SK-N-SH (cell line): ENCODE measurements around the gene WT1. TPM values are rescaled to one million over a fixed set of nuclear protein-coding genes. Genes with fewer than 3 reads are reported as not detected.

Source experiments
- CTCF ChIA-PET: fragments of 300-600, 350-600 bp; formaldehyde crosslinking; extraction: SDS; loops from one replicate; lab custom pipeline; 2021; lab: Yijun Ruan, JAX
- POLR2A ChIA-PET: fragments of 350-600 bp; sonication (Branson Sonifier 250); formaldehyde crosslinking; extraction: SDS; loops from one replicate; lab custom pipeline; 2020; ENCODE audit warnings: antibody characterized with exemption, inconsistent platforms; lab: Yijun Ruan, JAX
- DNase-seq: peaks from one replicate; pipeline ENCODE4 v3.0.0; 2012
- H2AFZ ChIP-seq: fragments of 200-600 bp; sonication (generic); 2 replicates; pipeline ENCODE4 v1.8.1; 2016; ENCODE audit warnings: antibody characterized with exemption, mild to moderate bottlenecking, low read depth
- H3F3A ChIP-seq: fragments of 200-600 bp; sonication (generic); replicated peaks from 2 replicates; pipeline ENCODE3; 2016; ENCODE audit warnings: antibody characterized with exemption, mild to moderate bottlenecking; ENCODE audit not compliant: insufficient read depth
- H3K27ac ChIP-seq, 2 experiments: fragments of 200-500 bp in 1 of 2; fragments of 200-600 bp in 1 of 2; sonication (Bioruptor generic) in 1 of 2; sonication (generic), shearing (Covaris generic) in 1 of 2; 2 replicates each; pipeline versions ENCODE4 v1.5.1 to v1.6.1; 2014 to 2016; ENCODE audit warnings: low read depth in 2 of 2, inconsistent platforms in 1 of 2, low read length in 1 of 2, mild to moderate bottlenecking in 1 of 2, mixed read lengths in 1 of 2
- H3K27me3 ChIP-seq: fragments of 200-600 bp; sonication (generic), shearing (Covaris generic); 2 replicates; pipeline ENCODE4 v1.6.1; 2016; ENCODE audit warnings: mixed run types; ENCODE audit not compliant: insufficient read depth
- H3K36me3 ChIP-seq, 2 experiments: fragments of 200-500 bp in 1 of 2; fragments of 200-600 bp in 1 of 2; sonication (Bioruptor generic) in 1 of 2; sonication (generic) in 1 of 2; replicated peaks in 1 of 2; 2 replicates each; pipeline versions ENCODE3 to v1.5.1; 2014 to 2016; ENCODE audit warnings: low read length in 1 of 2, mild to moderate bottlenecking in 1 of 2; ENCODE audit not compliant: insufficient read depth in 2 of 2, control insufficient read depth in 1 of 2
- H3K4me1 ChIP-seq, 2 experiments: fragments of 200-500 bp in 1 of 2; fragments of 200-600 bp in 1 of 2; sonication (Bioruptor generic) in 1 of 2; sonication (generic), shearing (Covaris generic) in 1 of 2; 2 replicates each; pipeline versions ENCODE4 v1.5.1 to v1.6.1; 2014 to 2016; ENCODE audit warnings: low read depth in 1 of 2, low read length in 1 of 2, mixed run types in 1 of 2; ENCODE audit not compliant: insufficient read depth in 2 of 2, control insufficient read depth in 1 of 2
- H3K4me2 ChIP-seq: fragments of 200-600 bp; sonication (generic), shearing (Covaris generic); 2 replicates; pipeline ENCODE4 v1.6.1; 2017; ENCODE audit warnings: mixed run types
- H3K4me3 ChIP-seq, 2 experiments: fragments of 200-500 bp in 1 of 2; fragments of 200-600 bp in 1 of 2; sonication (Bioruptor generic) in 1 of 2; sonication (generic), shearing (Covaris generic) in 1 of 2; 2 replicates each; pipeline versions ENCODE4 v1.5.1 to v1.8.1; 2014 to 2016; ENCODE audit warnings: low read depth in 2 of 2, inconsistent platforms in 1 of 2, low read length in 1 of 2, mild to moderate bottlenecking in 1 of 2, mixed read lengths in 1 of 2, moderate library complexity in 1 of 2
- H3K79me2 ChIP-seq: fragments of 200-600 bp; sonication (generic); 2 replicates; pipeline ENCODE4 v1.8.1; 2017; ENCODE audit warnings: mild to moderate bottlenecking; ENCODE audit not compliant: insufficient read depth
- H3K9ac ChIP-seq: fragments of 200-600 bp; sonication (generic); 2 replicates; pipeline ENCODE4 v1.6.1; 2017; ENCODE audit warnings: mixed run types
- H3K9me2 ChIP-seq: fragments of 200-600 bp; sonication (generic); 2 replicates; pipeline ENCODE4 v1.6.1; 2017; ENCODE audit warnings: mixed run types
- H3K9me3 ChIP-seq: fragments of 200-600 bp; sonication (generic); 2 replicates; pipeline ENCODE4 v1.6.1; 2017; ENCODE audit warnings: mixed run types, mild to moderate bottlenecking, moderate library complexity
- H4K20me1 ChIP-seq: fragments of 200-600 bp; sonication (generic); 2 replicates; pipeline ENCODE4 v1.6.1; 2017; ENCODE audit warnings: mild to moderate bottlenecking, mixed run types; ENCODE audit not compliant: insufficient read depth
- CHD2 ChIP-seq: fragments of 150-350 bp; IDR thresholded peaks from 2 replicates; pipeline ENCODE4 v1.6.1; 2018; ENCODE audit warnings: low read length; ENCODE audit not compliant: partially characterized antibody
- ELF1 ChIP-seq: IDR thresholded peaks from 2 replicates; pipeline ENCODE4 v1.4.0; 2012
- FOSL2 ChIP-seq: IDR thresholded peaks from 2 replicates; pipeline ENCODE4 v1.4.0; 2012; ENCODE audit warnings: low read depth, mild to moderate bottlenecking, moderate library complexity, borderline replicate concordance
- FOXJ3 ChIP-seq: sonication (generic); formaldehyde crosslinking; IDR thresholded peaks from 2 replicates; pipeline ENCODE4 v1.5.1; 2020; ENCODE audit warnings: mild to moderate bottlenecking, missing genetic modification reagents
- GABPA ChIP-seq: IDR thresholded peaks from 2 replicates; pipeline ENCODE4 v1.4.0; 2012; ENCODE audit warnings: low read depth, mild to moderate bottlenecking
- GATA2 ChIP-seq: sonication (generic); formaldehyde crosslinking; IDR thresholded peaks from 2 replicates; pipeline ENCODE4 v1.5.0; 2020; ENCODE audit warnings: mild to moderate bottlenecking, missing genetic modification reagents
- JUND ChIP-seq: IDR thresholded peaks from 2 replicates; pipeline ENCODE4 v1.4.0; 2012
- MAX ChIP-seq: IDR thresholded peaks from 2 replicates; pipeline ENCODE4 v1.4.0; 2012; ENCODE audit warnings: low read depth
- MEF2A ChIP-seq: IDR thresholded peaks from 2 replicates; pipeline ENCODE4 v1.4.0; 2012; ENCODE audit warnings: low read depth, borderline replicate concordance
- MXI1 ChIP-seq: IDR thresholded peaks from 2 replicates; pipeline ENCODE4 v1.6.1; 2012; ENCODE audit warnings: mild to moderate bottlenecking, low read depth, low read length, improper control_type of control experiment
- NFIC ChIP-seq: IDR thresholded peaks from 2 replicates; pipeline ENCODE4 v1.4.0; 2012; ENCODE audit warnings: borderline replicate concordance
- NRF1 ChIP-seq: IDR thresholded peaks from 2 replicates; pipeline ENCODE4 v1.6.1; 2012; ENCODE audit warnings: low read depth, mild to moderate bottlenecking, low read length
- POLR2AphosphoS5 ChIP-seq: IDR thresholded peaks from 2 replicates; pipeline ENCODE4 v1.6.1; 2012; ENCODE audit warnings: low read depth, low read length
- RFX5 ChIP-seq: IDR thresholded peaks from 2 replicates; pipeline ENCODE4 v1.6.1; 2012; ENCODE audit warnings: mild to moderate bottlenecking, improper control_type of control experiment, low read length
- SIN3A ChIP-seq: IDR thresholded peaks from 2 replicates; pipeline ENCODE4 v1.6.1; 2012; ENCODE audit warnings: low read depth, mild to moderate bottlenecking, low read length, moderate library complexity, borderline replicate concordance
- SMC3 ChIP-seq: IDR thresholded peaks from 2 replicates; pipeline ENCODE4 v1.6.1; 2012; ENCODE audit warnings: low read depth, low read length, improper control_type of control experiment
- TEAD4 ChIP-seq: IDR thresholded peaks from 2 replicates; pipeline ENCODE4 v1.4.0; 2012; ENCODE audit warnings: mild to moderate bottlenecking, borderline replicate concordance; ENCODE audit not compliant: insufficient read depth
- WGBS: methylation state at CpG from one replicate; pipeline ENCODE4 v1.1.6; 2017; ENCODE audit warnings: low lambda C conversion rate; 5-methylcytosine and 5-hydroxymethylcytosine counted together
- polyA plus RNA-seq, 3 experiments: library from polyadenylated mRNA; depleted of rRNA; stranded (reverse); fragments of >200 nt; gene quantifications; 2 replicates each; pipeline ENCODE4 v1.2.3, GENCODE V29; 2012
- TF ChIP-seq, protein P1 (sequence below): IDR thresholded peaks from 2 replicates; pipeline ENCODE4; 2012

WT1 gene
- polyA plus RNA-seq, 1 of the 3 experiments (the other 2 are of a cell fraction): 0.49 TPM

- no peak for TF ChIP-seq POLR2AphosphoS5
- no peak for TF ChIP-seq SIN3A
- no peak for TF ChIP-seq JUND
- TF ChIP-seq FOXJ3: no peak
Observed at GRCh38 chr11:32427935-32428664, 7.2 kb downstream of the WT1 start (continued).

- Histone ChIP-seq H3K36me3 (no peaks in the 10 kb centered on the region), H3K9ac (no peak overlapping the region), H3K27me3 (peaks cover 70% of the 10 kb centered on the region), H3K4me1 (peaks cover 0 to 6% of the 10 kb centered on the region in 2 experiments; a peak in 1 of 4 replicates), H3K79me2 (no peaks in the 10 kb centered on the region), H3K9me2 (no peaks in the 10 kb centered on the region), H4K20me1 (no peaks in the 10 kb centered on the region), H3K9me3 (no peaks in the 10 kb centered on the region), H2AFZ (no peak overlapping the region), H3K4me2 (no peak overlapping the region), H3K4me3 (no peak overlapping the region), H3K27ac (no peak overlapping the region), H3F3A (no peaks in the 10 kb centered on the region)
- ChIA-PET POLR2A (no interaction called here), CTCF (no interaction called here)
- 12% methylated on average over 9 of the region's 18 CpGs for WGBS
- no peak for DNase-seq
- no peak for TF ChIP-seq NRF1
- TF ChIP-seq, protein P1, sequence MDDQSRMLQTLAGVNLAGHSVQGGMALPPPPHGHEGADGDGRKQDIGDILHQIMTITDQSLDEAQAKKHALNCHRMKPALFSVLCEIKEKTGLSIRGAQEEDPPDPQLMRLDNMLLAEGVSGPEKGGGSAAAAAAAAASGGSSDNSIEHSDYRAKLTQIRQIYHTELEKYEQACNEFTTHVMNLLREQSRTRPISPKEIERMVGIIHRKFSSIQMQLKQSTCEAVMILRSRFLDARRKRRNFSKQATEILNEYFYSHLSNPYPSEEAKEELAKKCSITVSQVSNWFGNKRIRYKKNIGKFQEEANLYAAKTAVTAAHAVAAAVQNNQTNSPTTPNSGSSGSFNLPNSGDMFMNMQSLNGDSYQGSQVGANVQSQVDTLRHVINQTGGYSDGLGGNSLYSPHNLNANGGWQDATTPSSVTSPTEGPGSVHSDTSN: no peak
- no peak for TF ChIP-seq GABPA
- TF ChIP-seq SMC3: no peak
- no peak for TF ChIP-seq MAX
- TF ChIP-seq ELF1: no peak
- TF ChIP-seq SIN3A: no peak
Observed at GRCh38 chr11:32427616-32427934, 7.8 kb downstream of the WT1 start.

GRCh38 chr11:32426819-32427615 lies 8.3 kb downstream of the WT1 start:
- no peaks in the 10 kb centered on the region for H4K20me1 ChIP-seq
- H3K27me3 ChIP-seq: peaks cover 64% of the 10 kb centered on the region
- H3K4me1 ChIP-seq: peaks cover 0 to 9% of the 10 kb centered on the region in 2 experiments; a peak in 1 of 4 replicates
- H3K9ac ChIP-seq: no peak overlapping the region
- H3K79me2 ChIP-seq: no peaks in the 10 kb centered on the region
- ChIA-PET CTCF (no interaction called here), POLR2A (no interaction called here)
- H3K4me3 ChIP-seq: no peak overlapping the region
- no peak for TF ChIP-seq NFIC
- no peak for TF ChIP-seq RFX5
- no peak for TF ChIP-seq GATA2 (CRISPR knock-in tag)
- TF ChIP-seq CHD2: no peak
- no peak for TF ChIP-seq MEF2A
- no peak for TF ChIP-seq TEAD4
- no peak for TF ChIP-seq FOSL2
- no peak for TF ChIP-seq MXI1
- TF ChIP-seq GABPA: no peak
- H3K27ac ChIP-seq: no peak overlapping the region
- H3K9me2 ChIP-seq: no peaks in the 10 kb centered on the region
- H3F3A ChIP-seq: peaks cover 2% of the 10 kb centered on the region
- peak; percentile 30 for DNase-seq
- no peaks in the 10 kb centered on the region for H3K36me3 ChIP-seq
- no peaks in the 10 kb centered on the region for H3K9me3 ChIP-seq
- H3K4me2 ChIP-seq: no peak overlapping the region
- 0 out of 2 replicates have a peak overlapping the region, but pooled peaks have one; percentile 6 for H2AFZ ChIP-seq
- 17% methylated on average over 49 of the region's 59 CpGs for WGBS
